Mucosa of rectum (tissue), 2 donors: ENCODE measurements around the gene FKBP1A.
A peak's percentile ranks its signal among the peaks of the same experiment; 100 is the strongest.

ENCODE experiments used
- H3K27ac ChIP-seq, 2 donors: one replicate each; pipeline ENCODE4 v1.7.0; 2013; ENCODE audit warnings: inconsistent platforms in 2 of 2, low read depth in 2 of 2, low read length in 2 of 2
- H3K27me3 ChIP-seq, 2 donors: one replicate each; pipeline ENCODE4 v1.7.0; 2013; ENCODE audit warnings: low read length in 2 of 2; ENCODE audit not compliant: control insufficient read depth in 2 of 2, insufficient read depth in 2 of 2
- H3K36me3 ChIP-seq, 2 donors: one replicate each; pipeline ENCODE4 v1.7.0; 2013; ENCODE audit warnings: low read length in 2 of 2; ENCODE audit not compliant: control insufficient read depth in 2 of 2, insufficient read depth in 2 of 2
- H3K4me1 ChIP-seq, 2 donors: one replicate each; pipeline ENCODE4 v1.7.0; 2013; ENCODE audit warnings: low read length in 2 of 2, mild to moderate bottlenecking in 1 of 2; ENCODE audit not compliant: control insufficient read depth in 2 of 2, insufficient read depth in 2 of 2
- H3K4me3 ChIP-seq, 2 donors: one replicate each; pipeline ENCODE4 v1.7.0; 2013; ENCODE audit warnings: low read length in 2 of 2
- H3K9ac ChIP-seq, 2 donors: one replicate each; pipeline ENCODE4 v1.7.0; 2013; ENCODE audit warnings: low read length in 2 of 2, low read depth in 1 of 2, mild to moderate bottlenecking in 1 of 2
- H3K9me3 ChIP-seq, 2 donors: one replicate each; pipeline ENCODE4 v1.7.0; 2013; ENCODE audit warnings: low read length in 2 of 2; ENCODE audit not compliant: control insufficient read depth in 2 of 2
- donor health status: healthy.
- donor health status: Normal muscosa, but diverticular disease.

FKBP1A gene

DNA sequence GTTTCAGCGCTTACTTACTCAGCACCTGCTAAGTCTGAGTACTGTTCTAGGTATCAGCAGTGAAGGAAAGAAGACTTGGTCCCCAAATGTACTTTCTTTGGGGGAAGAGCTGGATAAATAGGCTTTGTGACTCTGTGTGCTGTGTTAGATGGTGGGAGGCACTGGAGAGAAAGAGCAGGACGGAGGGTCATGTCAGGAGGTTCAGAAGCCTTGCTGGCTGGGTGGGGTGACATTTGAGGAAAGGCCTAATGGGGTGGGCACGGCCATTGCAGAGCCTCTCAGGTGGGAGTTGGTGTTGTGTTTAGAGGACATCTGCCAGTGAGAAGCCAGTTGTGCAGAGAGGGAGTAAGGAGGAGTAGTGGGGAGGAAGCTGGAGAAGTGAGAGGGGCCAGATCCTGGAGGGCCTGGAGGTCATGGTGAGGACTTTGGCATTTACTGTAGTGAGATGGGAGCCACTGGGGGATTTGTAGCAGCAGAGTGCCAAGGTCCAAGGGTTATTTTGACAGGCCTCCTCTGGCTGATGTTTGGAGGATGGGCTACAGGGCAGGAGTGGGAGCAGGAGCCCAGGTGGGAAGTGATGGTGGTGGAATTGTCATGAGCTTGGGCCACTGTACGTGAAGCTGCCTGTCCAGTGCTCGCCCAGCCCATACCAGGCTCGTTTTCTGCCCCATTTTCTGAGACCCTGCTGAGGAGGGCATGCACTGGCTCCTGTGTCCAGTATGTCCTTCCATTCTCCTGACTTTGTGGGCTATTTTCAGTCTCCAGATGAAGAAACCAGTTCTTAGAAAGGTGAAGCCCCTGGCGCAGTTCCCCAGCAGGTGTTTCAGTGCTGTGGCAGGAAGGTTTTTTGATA, 64.8 kb downstream of the FKBP1A start:
- peak overlapping the region; percentile 96 to 98 for H3K27ac ChIP-seq
- H3K4me1 ChIP-seq = peaks cover 51 to 54% of the 10 kb centered on the region in 2 donors
- peak overlapping the region; percentile 90 to 100 for H3K9ac ChIP-seq
- H3K4me3 ChIP-seq = peak overlapping the region; percentile 84 to 93
- H3K9me3 ChIP-seq = no peaks in the 10 kb centered on the region
- H3K27me3 ChIP-seq = no peaks in the 10 kb centered on the region
- H3K36me3 ChIP-seq = peaks cover 0 to 3% of the 10 kb centered on the region in 2 donors

DNA sequence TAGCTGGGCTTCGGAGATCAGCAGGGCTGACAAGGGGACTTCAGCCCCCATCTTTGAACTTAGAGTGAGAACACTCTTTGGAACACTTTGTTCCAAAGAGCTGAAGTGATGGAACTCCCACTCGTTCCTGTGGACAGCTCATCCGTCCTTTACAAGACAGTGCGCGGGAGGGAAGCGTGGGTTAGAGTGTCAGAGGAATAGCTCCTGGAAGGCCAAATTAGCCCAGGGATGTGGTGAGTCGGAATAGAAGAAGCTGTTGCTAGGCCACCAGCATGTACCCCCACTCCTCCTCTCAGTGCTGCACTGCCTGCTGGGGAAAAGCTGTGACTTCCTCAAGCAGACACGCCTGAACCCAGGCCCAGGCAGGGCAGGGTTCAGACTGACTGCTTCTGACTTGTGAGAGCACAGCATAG, 65.6 kb downstream of the FKBP1A start:
- Histone ChIP-seq H3K4me1 (peaks cover 51 to 54% of the 10 kb centered on the region in 2 donors), H3K9ac (peak overlapping the region; percentile 90 to 100), H3K4me3 (peak overlapping the region; percentile 84 to 93)

DNA sequence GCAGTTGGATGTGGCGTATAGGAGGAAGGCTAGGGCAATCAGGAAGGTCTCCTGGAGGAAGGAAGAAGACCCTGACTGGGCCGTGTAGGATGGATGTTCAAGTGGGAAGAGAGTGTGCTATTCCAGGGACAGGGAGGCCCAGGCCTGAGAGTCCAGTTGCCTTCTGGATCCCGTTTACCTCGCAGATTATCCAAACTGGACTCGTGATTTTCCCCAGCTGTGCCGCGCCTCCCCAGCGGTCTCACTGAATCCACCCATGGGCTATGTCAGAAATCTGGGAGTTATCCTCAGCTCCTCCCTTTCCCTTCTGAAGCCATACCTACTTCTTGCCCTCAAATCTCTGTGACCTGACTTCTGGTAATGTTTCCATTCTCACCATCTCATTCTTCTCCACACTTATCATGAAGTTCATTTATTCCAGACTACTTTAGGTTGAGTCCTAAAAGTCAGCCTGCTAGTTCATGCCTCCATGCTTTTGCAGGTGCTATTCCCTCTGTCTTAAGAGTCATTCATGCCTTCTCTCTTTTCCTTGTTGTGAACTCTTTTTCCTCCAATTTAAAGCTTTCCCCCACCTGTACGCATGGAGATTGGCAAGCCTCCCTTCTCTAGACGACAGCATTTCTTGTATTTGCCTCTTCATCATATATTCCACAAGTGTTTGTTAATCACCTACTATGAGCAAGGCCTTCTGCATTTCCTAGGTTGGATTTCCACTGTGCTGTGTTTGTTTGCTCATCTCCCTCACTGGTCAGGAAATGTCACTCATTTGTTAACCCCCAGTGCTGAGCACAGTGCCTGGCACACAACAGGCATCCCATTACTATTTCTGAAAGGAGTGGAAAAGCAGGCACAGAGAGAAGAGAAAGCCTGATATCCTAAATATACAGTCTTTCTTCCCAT, 66.6 kb downstream of the FKBP1A start:
- H3K27ac ChIP-seq = peak overlapping the region; percentile 96 to 98
- H3K4me3 ChIP-seq = peak overlapping the region; percentile 84 to 93
- H3K27me3 ChIP-seq = no peaks in the 10 kb centered on the region

More for the DNA sequence above, 65.6 kb downstream of the FKBP1A start:
- Histone ChIP-seq H3K36me3 (peaks cover 0 to 3% of the 10 kb centered on the region in 2 donors), H3K27ac (peak overlapping the region; percentile 96 to 98), H3K27me3 (no peaks in the 10 kb centered on the region), H3K9me3 (no peaks in the 10 kb centered on the region)

GRCh38 chr20:1325173-1326030, 67.5 kb downstream of the FKBP1A start:
- Histone ChIP-seq H3K4me1 (peaks cover 44 to 49% of the 10 kb centered on the region in 2 donors), H3K27me3 (no peaks in the 10 kb centered on the region), H3K36me3 (peaks cover 0 to 3% of the 10 kb centered on the region in 2 donors), H3K9me3 (no peaks in the 10 kb centered on the region), H3K9ac (peak overlapping the region; percentile 90 to 100), H3K4me3 (peak overlapping the region; percentile 84 to 93), H3K27ac (peak overlapping the region; percentile 96 to 98)

More for the DNA sequence above, 66.6 kb downstream of the FKBP1A start:
- no peaks in the 10 kb centered on the region for H3K9me3 ChIP-seq
- H3K4me1 ChIP-seq = peaks cover 51 to 54% of the 10 kb centered on the region in 2 donors
- peak overlapping the region; percentile 90 to 100 for H3K9ac ChIP-seq
- peaks cover 0 to 3% of the 10 kb centered on the region in 2 donors for H3K36me3 ChIP-seq

- no peaks in the 10 kb centered on the region for H3K27me3 ChIP-seq
- H3K9ac ChIP-seq = peak overlapping the region; percentile 44 to 90
- peak overlapping the region; percentile 96 to 98 for H3K27ac ChIP-seq
- peaks cover 38 to 42% of the 10 kb centered on the region in 2 donors for H3K4me1 ChIP-seq
- peaks cover 0 to 3% of the 10 kb centered on the region in 2 donors for H3K36me3 ChIP-seq
- no peaks in the 10 kb centered on the region for H3K9me3 ChIP-seq
- peak overlapping the region; percentile 84 to 93 for H3K4me3 ChIP-seq
These were observed 68.2 kb downstream of the FKBP1A start for GRCh38 chr20:1324598-1325172.

DNA sequence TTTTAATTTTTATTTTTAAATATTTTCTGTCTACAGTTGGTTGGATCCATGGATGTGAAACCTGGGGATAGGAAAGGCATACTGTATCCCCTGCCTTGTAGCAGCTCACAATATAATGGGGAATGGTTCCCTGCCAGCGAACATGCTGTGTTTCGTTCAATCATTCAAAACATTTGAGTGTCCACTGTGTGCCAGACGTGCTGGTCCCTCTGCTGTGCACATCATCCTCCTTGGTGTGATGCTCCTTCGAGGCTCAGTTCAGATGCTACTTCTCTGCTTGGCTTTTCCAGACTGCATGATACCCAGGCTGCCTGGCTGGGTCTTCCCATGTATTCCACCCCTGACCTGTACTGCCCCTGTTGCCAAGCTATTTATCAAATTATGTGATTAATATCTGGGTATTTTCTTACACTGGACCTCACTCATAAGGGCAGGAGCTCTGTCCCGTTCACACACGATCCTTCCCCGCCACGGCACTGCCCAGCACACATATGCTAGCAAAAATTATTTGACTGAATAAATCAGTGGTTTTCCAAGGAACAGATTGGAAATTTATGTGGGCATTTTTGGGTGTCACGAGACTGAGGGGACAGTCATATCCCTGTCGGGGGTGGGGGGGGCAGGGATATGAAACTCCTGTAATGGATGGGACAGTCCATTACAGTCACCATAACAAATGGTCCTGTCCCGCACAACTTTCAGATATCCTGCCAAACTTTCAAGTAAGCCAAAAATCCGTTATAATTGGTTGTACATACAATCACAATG, 68.8 kb downstream of the FKBP1A start:
- Histone ChIP-seq H3K27me3 (no peaks in the 10 kb centered on the region), H3K9ac (no peak overlapping the region), H3K4me3 (peak overlapping the region in 1 of 2 donors; percentile 93), H3K27ac (no peak overlapping the region), H3K4me1 (peaks cover 32 to 35% of the 10 kb centered on the region in 2 donors), H3K36me3 (peaks cover 2 to 3% of the 10 kb centered on the region in 2 donors), H3K9me3 (no peaks in the 10 kb centered on the region)

DNA sequence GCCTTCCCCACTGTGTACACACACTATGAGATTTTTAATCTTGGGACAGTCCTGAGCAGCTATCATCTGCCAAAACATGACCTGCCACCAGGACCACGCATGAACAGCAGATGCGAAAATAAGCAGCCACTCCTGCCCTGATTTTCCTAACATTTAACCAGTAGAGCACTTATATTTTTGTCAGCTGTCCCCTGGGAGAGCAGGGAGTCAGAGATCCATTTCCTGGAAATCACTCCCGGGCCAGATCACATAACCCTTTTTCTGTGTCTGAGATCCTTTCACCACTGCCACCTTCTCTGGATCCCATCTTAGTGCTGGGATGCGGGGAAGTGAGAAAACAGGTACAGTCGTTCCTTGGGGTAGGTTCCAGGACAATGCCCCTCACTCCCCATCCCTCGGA, 69.6 kb downstream of the FKBP1A start:
- Histone ChIP-seq H3K27ac (peak overlapping the region; percentile 19 to 62), H3K4me3 (no peak overlapping the region), H3K4me1 (peaks cover 27% of the 10 kb centered on the region in 2 donors), H3K27me3 (no peaks in the 10 kb centered on the region), H3K9me3 (no peaks in the 10 kb centered on the region), H3K36me3 (peaks cover 2 to 4% of the 10 kb centered on the region in 2 donors), H3K9ac (no peak overlapping the region)

DNA sequence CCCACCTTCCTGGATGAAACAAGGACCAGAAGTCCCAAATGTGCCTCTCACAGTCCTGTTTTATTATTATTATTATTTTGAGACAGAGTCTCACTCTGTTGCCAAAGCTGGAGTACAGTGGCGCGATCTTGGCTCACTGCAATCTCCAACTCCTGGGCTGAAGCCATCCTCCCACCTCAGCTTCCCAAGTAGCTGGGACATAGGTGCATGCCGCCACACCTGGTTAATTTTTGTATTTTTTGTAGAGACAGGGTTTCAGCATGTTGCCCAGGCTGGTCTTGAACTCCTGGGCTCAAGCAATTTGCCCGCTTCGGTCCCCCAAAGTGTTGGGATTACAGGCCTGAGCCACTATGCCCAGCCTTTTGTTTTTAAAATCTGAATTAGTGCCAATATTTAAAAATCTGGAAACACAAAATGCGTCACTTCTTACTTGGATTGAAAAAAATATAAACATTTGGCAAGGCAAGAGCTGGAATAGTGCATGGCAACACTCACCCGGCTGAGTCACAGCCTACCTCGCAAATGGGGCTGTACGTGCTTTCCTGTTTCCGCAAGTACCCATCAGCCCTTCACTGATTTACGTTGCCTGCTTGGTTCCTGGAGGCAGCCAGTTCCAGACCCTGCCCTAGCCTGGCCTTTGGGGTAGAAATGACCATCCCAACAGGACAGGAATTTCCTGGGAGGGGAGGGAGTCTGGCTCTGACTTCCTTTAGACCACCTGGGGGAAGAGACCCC, 70.2 kb downstream of the FKBP1A start:
- Histone ChIP-seq H3K9ac (no peak overlapping the region), H3K9me3 (no peaks in the 10 kb centered on the region), H3K4me3 (no peak overlapping the region), H3K4me1 (peaks cover 21 to 22% of the 10 kb centered on the region in 2 donors), H3K27ac (peak overlapping the region; percentile 19 to 62), H3K36me3 (peaks cover 3 to 4% of the 10 kb centered on the region in 2 donors), H3K27me3 (no peaks in the 10 kb centered on the region)
